ENCODE data around the gene UBE2O.

DNA sequence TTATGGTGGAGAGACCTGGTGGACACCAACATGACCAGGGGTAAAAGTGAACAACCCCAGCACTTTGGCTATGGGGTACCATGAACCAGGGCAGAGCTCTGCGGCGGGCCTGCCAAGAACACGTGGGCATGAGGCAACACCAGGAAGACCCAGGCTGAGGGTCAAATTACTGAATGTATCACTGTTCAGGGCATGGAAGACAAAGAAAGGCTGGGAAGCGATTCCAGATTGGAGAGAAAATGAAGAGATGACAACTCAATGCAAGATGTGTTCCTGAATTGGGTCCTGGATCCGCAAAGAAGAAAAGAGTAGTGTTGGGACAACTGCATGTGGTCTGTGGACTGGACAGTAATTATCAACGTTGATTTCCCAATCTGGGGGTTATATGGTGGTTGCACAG lies 48.7 kb downstream of the UBE2O start:
- TF ChIP-seq, protein P1, sequence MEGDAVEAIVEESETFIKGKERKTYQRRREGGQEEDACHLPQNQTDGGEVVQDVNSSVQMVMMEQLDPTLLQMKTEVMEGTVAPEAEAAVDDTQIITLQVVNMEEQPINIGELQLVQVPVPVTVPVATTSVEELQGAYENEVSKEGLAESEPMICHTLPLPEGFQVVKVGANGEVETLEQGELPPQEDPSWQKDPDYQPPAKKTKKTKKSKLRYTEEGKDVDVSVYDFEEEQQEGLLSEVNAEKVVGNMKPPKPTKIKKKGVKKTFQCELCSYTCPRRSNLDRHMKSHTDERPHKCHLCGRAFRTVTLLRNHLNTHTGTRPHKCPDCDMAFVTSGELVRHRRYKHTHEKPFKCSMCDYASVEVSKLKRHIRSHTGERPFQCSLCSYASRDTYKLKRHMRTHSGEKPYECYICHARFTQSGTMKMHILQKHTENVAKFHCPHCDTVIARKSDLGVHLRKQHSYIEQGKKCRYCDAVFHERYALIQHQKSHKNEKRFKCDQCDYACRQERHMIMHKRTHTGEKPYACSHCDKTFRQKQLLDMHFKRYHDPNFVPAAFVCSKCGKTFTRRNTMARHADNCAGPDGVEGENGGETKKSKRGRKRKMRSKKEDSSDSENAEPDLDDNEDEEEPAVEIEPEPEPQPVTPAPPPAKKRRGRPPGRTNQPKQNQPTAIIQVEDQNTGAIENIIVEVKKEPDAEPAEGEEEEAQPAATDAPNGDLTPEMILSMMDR (IDR thresholded peaks at IDR 0.05), result no peak
- TF ChIP-seq POLR2A (IDR thresholded peaks at IDR 0.05), result no peak

All from Peyer's patch (tissue), 4 donors.